ENCODE results near the gene ATP2B2. TPM values are rescaled to one million over a fixed set of nuclear protein-coding genes. Genes with fewer than 3 reads are reported as not detected.

Gene ATP2B2
- total and polyA plus RNA-seq, 2 experiments from 2014 or later: 0.42 to 0.63 TPM

- no peaks in the 10 kb centered on the region for H3K79me2 ChIP-seq (replicated peaks; ENCODE audit: insufficient read depth)
- Mint-ChIP-seq H3K27me3 (ENCODE audit: insufficient read depth, low read depth, poor library complexity) (peaks cover 12% of the 10 kb centered on the region), H3K9me3 (no peaks in the 10 kb centered on the region; the same call in 2 of the 3 replicates), H3K27ac (no peak overlapping the region), H3K36me3 (ENCODE audit: low read depth) (no peaks in the 10 kb centered on the region), H3K4me1 (peaks cover 15% of the 10 kb centered on the region), H3K4me3 (no peak overlapping the region)
- TF ChIP-seq ZNF114 (CRISPR knock-in tag; IDR thresholded peaks at IDR 0.05) (no peak), NANOG (IDR thresholded peaks at IDR 0.05; ENCODE audit: borderline replicate concordance) (no peak), ZNF462 (CRISPR knock-in tag; IDR thresholded peaks at IDR 0.05) (no peak), EZH2 (IDR thresholded peaks at IDR 0.05; ENCODE audit: low read depth, unreplicated experiment) (no peak), POLR2AphosphoS5 (IDR thresholded peaks at IDR 0.05; ENCODE audit: low read depth) (no peak), JUNB (IDR thresholded peaks at IDR 0.05; ENCODE audit: unreplicated experiment) (no peak), CREB1 (CRISPR knock-in tag; IDR thresholded peaks at IDR 0.05; ENCODE audit: low read depth) (no peak), CTCF (conservative IDR thresholded peaks at IDR 0.05; ENCODE audit: low read depth in 2 of 2) (no peak), STAT1 (IDR thresholded peaks at IDR 0.05; ENCODE audit: unreplicated experiment) (no peak), ETS1 (IDR thresholded peaks at IDR 0.05) (no peak), EZH2phosphoT487 (IDR thresholded peaks at IDR 0.05; ENCODE audit: unreplicated experiment) (no peak), ZNF331 (CRISPR knock-in tag; IDR thresholded peaks at IDR 0.05; ENCODE audit: low read depth) (no peak), REST (IDR thresholded peaks at IDR 0.05; ENCODE audit: unreplicated experiment) (no peak)
- no peaks in the 10 kb centered on the region for H3F3A ChIP-seq (replicated peaks; ENCODE audit: low read depth)
- DNase-seq (ENCODE audit: low spot score) (no peak), ATAC-seq (no peak)
- H2AFZ ChIP-seq: no peak overlapping the region
- no peaks in the 10 kb centered on the region for H3K27me3 ChIP-seq (ENCODE audit: insufficient read depth)
- H3K4me2 ChIP-seq: no peak overlapping the region
- H3K27ac ChIP-seq (ENCODE audit: low read depth): no peak overlapping the region
- H3K36me3 ChIP-seq (ENCODE audit: insufficient read depth): no peaks in the 10 kb centered on the region
- H4K20me1 ChIP-seq (replicated peaks; ENCODE audit: insufficient read depth): no peaks in the 10 kb centered on the region
- no peaks in the 10 kb centered on the region; the same call in none of the 2 replicates for H3K4me1 ChIP-seq (ENCODE audit: insufficient read depth)
- H3K9me2 ChIP-seq (ENCODE audit: insufficient read depth): no peaks in the 10 kb centered on the region
- H3K4me3 ChIP-seq: no peak overlapping the region
Observed at GRCh38 chr3:10493202-10493589, 12.2 kb downstream of the ATP2B2 start.

Measured in GM23338 (cell line).